Right renal cortex interstitium (tissue), 3 donors: ENCODE data around the gene SGTB. TPM values are rescaled to one million over a fixed set of nuclear protein-coding genes. Genes with fewer than 3 reads are reported as not detected.

Experiments used
- DNase-seq, 3 donors: peaks; one replicate each; pipeline ENCODE4 v3.0.0-alpha.2; 2013; ENCODE audit warnings: low read depth in 3 of 3, low spot score in 2 of 3
- polyA plus RNA-seq, 3 donors: library from polyadenylated mRNA; unstranded; fragments of 120-200 nt; gene quantifications; one replicate each; pipeline ENCODE4 v1.2.1, GENCODE V29; 2013; ENCODE audit not compliant: insufficient read length in 3 of 3

SGTB gene
- polyA plus RNA-seq: 10 to 100 TPM in 1 of 3 donors, 1 to 10 TPM in 2; 8.6 to 10.5 (median 9.3) TPM

DNA sequence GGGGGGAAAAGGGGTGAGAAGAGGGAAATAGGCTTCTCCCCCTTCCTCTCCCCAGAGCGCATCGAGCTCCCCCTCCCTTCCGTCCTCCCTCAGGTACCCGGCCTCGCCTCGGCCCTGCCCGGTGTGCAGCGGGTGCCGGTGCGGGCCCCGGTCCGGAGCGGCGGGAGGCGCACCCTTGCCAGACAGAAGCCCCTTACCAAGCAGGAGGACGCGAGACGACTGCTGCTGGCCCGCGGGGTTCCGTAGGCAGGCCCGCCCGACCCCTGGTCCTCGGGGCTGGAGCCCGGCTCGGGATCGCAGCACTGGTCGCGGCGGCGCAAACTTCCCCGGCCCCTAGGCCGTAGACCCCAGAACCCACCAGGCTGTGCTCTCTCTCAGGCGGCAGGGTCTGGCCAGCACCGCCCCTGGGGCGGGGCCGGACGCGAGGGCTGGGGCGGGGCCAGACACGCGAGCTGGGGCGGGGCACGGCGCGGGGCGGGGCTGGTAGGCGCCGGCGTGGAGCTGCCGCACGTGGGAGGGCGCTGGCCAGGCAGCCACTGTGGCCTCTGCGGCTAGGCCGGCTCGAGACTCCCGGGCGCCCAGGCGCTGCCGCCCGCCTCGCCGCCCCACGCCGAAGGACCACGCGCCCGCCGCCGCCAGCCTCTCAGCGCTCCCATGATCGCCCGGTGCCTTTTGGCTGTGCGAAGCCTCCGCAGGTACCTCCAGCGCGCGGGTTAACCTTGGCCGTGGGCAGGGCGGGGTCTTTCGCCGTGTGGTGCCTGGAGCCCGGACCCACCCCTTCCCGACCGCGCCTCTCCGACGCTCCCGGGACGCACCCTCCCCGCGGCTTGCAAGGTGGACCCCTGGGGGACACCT lies at the start of gene SGTB, which contains the start of gene NLN:
Gene SGTB, minus strand, starts transcription at position 390 of the 855 bp plus-strand sequence. CDS start 1,302 bp downstream, outside the sequence.
Gene NLN, plus strand, starts transcription at position 486 of the 855 bp plus-strand sequence. Its CDS starts 169 bp downstream, at position 655.
- peak; percentile 43 to 78 (median 76) for DNase-seq

DNA sequence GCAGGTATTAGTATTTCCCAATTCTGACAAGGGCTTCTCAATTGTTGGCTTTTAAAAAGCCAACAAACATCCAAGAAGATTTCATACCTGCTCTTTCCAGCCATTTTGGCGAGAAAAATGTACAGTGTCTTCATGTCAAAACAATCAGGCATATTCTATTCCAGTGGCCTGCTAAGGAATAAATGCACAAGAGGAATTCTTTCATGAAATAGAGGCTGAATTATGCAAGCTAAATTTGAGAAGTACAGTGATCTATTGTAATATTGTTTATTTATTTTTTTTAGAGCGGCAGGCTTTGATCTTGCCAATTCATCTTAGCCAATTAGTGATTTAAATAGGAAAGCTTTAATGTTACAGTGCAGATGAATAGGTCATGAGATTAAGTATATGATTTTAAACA lies 49.4 kb upstream of the SGTB start:
- DNase-seq: no peak

GRCh38 chr5:65769539-65769938 lies 47.6 kb upstream of the SGTB start:
- DNase-seq: no peak

- DNase-seq: no peak
Measured at GRCh38 chr5:65768723-65769346, 46.9 kb upstream of the SGTB start.

- no peak for DNase-seq
Measured at GRCh38 chr5:65767565-65767964, 45.7 kb upstream of the SGTB start.

- DNase-seq: no peak
Measured at GRCh38 chr5:65766781-65767180, 44.9 kb upstream of the SGTB start.

DNA sequence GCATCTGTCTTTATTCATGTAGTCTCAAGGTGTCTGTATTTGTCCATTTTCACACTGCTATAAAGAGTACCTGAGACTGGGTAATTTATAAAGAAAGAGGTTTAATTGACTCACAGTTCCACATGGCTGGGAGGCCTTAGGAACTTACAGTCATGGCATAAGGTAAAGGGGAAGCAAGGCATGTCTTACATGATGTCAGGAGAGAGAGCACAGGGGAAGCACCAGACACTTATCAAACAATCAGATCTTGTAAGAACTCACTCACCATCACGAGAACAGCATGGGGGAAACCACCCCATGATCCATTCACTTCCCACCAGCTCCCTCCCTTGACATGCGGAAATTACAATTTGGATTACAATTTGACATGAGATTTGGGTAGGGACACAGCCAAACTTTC lies 44.3 kb upstream of the SGTB start:
- no peak for DNase-seq

- DNase-seq: no peak
Measured at GRCh38 chr5:65765582-65765981, 43.7 kb upstream of the SGTB start.

- no peak for DNase-seq
Measured at GRCh38 chr5:65762234-65762633, 40.3 kb upstream of the SGTB start.

DNA sequence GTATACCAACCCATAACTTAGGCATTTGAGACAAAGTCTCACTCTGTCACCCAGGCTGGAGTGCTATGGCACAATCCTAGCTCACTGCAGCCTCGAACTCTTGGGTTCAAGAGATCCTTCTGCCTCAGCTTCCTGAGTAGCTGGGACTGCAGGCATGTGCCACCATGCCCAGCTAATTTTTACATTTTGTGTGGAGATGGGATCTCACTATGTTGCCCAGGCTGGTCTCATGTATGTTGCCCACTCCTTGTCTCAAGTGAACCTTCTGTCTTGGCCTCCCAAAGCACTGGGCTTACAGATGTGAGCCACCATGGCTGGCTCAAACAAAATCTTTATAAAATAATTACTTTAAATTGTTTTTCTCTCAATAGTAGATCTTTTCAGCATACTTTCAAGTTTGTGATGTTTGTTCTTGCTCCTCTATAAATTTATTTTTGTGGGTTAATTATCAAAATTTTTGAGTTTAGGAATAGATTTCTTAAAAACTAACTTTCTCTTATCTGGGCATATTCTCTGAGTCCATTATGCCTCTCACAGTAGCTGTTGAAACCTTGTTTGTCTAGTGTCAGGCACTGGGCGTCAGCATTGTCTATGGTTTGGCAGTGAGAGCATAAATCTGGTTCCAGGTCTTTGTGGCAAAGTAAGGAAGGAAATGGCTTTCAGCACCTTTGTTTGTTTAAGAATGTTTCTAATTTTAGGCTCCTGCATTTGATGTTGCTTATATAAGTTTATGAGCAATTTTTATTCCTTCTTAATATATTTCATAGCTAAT lies 38.8 kb upstream of the SGTB start:
- DNase-seq: no peak

- no peak for DNase-seq
Measured at GRCh38 chr5:65758546-65759144, 36.7 kb upstream of the SGTB start.

- DNase-seq: no peak
Measured at GRCh38 chr5:65753189-65753588, 31.3 kb upstream of the SGTB start.

GRCh38 chr5:65750938-65751337 lies 29.0 kb upstream of the SGTB start:
- no peak for DNase-seq

DNA sequence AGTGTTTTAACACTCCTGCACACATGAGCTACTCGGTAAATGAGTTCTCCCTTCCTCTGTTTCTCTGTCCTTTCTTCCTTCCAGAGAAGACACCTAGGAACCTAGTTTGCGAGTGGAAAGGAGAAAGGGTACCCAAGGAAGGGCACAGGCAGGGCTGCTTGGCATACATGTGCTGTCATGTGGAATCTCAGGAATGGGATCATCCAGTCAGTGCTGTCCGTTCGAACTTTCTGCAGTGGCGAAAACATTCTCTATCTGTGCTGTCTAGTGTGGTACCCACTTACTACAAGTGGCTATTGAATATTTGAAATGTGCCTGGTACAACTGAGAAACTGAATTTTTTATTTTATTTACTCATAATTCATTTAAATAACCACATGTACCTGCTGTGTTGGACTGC lies 28.0 kb upstream of the SGTB start:
- no peak for DNase-seq

GRCh38 chr5:65749221-65749844 lies 27.4 kb upstream of the SGTB start:
- no peak for DNase-seq

DNA sequence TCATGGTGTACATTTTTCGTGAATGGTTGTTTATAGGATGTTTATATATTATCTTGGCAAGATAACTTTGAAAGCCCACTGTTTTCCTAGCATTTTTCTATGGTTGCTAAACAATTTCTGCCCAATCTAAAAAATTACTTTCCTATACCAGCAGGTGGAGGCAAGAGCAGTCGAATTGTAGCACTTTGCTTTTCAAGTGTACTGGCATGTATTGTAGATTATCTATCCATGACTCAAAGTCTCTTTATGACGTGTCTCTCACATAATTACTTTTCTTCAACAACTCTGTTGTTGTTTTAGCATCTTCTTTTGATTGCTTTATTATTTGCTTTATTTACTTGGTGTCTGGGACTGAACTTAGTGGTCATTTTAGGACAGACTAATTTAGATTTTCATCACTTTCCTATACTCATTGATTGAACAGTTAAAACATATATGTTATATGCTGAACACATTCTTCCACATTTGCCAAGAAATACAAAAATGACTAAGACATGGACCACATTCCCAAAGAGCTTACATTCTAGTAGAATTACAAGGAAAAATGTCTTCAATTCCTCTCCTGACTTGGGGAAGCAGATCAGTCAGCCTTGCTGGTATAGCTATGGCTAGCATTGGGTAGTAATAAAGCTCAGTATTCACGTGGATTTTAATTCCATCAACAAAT lies 20.8 kb upstream of the SGTB start:
- no peak for DNase-seq

DNA sequence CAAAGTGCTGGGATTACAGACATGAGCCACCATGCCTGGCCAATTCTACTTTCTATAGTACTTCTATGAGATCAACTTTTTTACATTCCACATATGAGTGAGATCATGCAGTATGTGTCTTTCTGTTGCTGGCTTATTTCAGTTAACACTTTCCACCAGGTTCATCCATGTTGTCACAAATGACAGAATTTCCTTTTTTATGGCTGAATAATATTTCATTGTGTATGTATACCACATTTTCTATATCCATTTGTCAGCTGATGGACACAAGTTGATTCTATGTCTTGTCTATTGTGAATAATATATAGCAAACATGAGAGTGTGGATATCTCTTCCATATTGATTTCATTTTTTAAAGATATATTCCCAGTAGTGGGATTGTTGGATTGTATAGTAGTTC lies 17.3 kb upstream of the SGTB start:
- DNase-seq: no peak

DNA sequence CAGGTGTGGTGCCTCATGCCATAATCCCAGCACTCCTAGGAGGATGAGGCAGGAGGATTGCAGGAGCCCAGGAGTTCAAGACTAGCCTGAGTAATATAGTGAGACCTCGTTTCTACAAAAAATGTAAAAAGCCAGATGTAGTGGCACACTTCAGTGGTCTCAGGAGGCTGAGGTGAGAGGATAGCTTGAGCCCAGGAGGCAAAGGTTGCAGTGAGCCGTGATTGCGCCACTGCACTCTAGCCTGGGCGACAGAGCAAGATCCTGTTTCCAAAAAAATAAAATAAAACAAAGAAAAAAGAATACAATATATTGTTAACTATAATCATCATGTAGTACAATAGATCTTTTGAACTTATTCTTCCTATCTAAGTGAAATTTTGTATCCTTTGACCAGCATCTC lies 16.4 kb upstream of the SGTB start:
- DNase-seq: no peak

- no peak for DNase-seq
Measured at GRCh38 chr5:65737842-65738241, 15.9 kb upstream of the SGTB start.

- no peak for DNase-seq
Measured at GRCh38 chr5:65736011-65736410, 14.1 kb upstream of the SGTB start.
